HepG2 (cell line): ENCODE data around the gene MAN2B2. TPM values are rescaled to one million over a fixed set of nuclear protein-coding genes. Genes with fewer than 3 reads are reported as not detected.

Source experiments
- GPN1 ChIP-seq: sonication (generic); formaldehyde crosslinking; IDR thresholded peaks from 2 replicates; pipeline ENCODE4 v1.5.1; 2020; ENCODE audit warnings: missing genetic modification reagents, borderline replicate concordance
- HCFC1 ChIP-seq: fragments of 150-350 bp; IDR thresholded peaks from 2 replicates; pipeline ENCODE4 v1.6.1; 2014; ENCODE audit warnings: low read depth, low read length
- MEIS1 ChIP-seq: sonication (generic); formaldehyde crosslinking; IDR thresholded peaks from 2 replicates; pipeline ENCODE4 v1.9.0; 2021; ENCODE audit warnings: mild to moderate bottlenecking, missing genetic modification reagents, moderate library complexity, borderline replicate concordance
- PHF21A ChIP-seq: sonication (generic); formaldehyde crosslinking; IDR thresholded peaks from 2 replicates; pipeline ENCODE4 v1.5.0; 2020; ENCODE audit warnings: mild to moderate bottlenecking, missing genetic modification reagents
- SP2 ChIP-seq: sonication (generic); formaldehyde crosslinking; IDR thresholded peaks from 2 replicates; pipeline ENCODE4 v1.5.1; 2020; ENCODE audit warnings: mild to moderate bottlenecking, missing genetic modification reagents
- polyA plus RNA-seq, 8 experiments: library from polyadenylated mRNA; depleted of rRNA in 3 of 8; stranded (reverse) in 7 of 8; unstranded in 1 of 8; fragments of >200 nt; fragmentation: Illumina TruSeq in 4 of 8; extraction: Trizol in 4 of 8; gene quantifications; 2 replicates each; pipeline versions ENCODE4 v1.2.1 to v1.2.3, GENCODE V29; 2011 to 2016; ENCODE audit warnings: low read depth in 4 of 8, missing spikeins in 1 of 8, mixed read lengths in 1 of 8; ENCODE audit not compliant: insufficient read depth in 1 of 8
- total RNA-seq, 5 experiments: library from RNA; depleted of rRNA; stranded (reverse); fragments of >200 nt; fragmentation: Illumina TruSeq; extraction: Trizol; gene quantifications; 2 replicates each; pipeline ENCODE4 v1.2.3, GENCODE V29; 2016; ENCODE audit warnings: low read depth in 1 of 5
- TF ChIP-seq, protein P1 (sequence below): sonication (generic); formaldehyde crosslinking; conservative IDR thresholded peaks from 2 replicates; pipeline ENCODE4 v1.8.0; 2022; ENCODE audit warnings: low read depth, missing genetic modification reagents
- TF ChIP-seq, protein P2 (sequence below): sonication (generic); formaldehyde crosslinking; IDR thresholded peaks from 2 replicates; pipeline ENCODE4 v1.5.1; 2020; ENCODE audit warnings: mild to moderate bottlenecking, moderate library complexity, missing genetic modification reagents
- TF ChIP-seq, protein P3 (sequence below), 2 experiments: fragments of 450-650 bp in 1 of 2; sonication (generic) in 1 of 2; formaldehyde crosslinking; IDR thresholded peaks; 2 replicates each; pipeline versions ENCODE4 v1.5.0 to v1.8.0; 2020 to 2022; ENCODE audit warnings: mild to moderate bottlenecking in 1 of 2, missing genetic modification reagents in 1 of 2
- TF ChIP-seq, protein P4 (sequence below), 2 experiments: sonication (generic) in 1 of 2; formaldehyde crosslinking in 1 of 2; IDR thresholded peaks; 2 replicates each; pipeline versions ENCODE4 v1.6.1 to v1.9.0; 2014 to 2022; ENCODE audit warnings: antibody characterized with exemption in 1 of 2, borderline replicate concordance in 1 of 2, inconsistent platforms in 1 of 2, low read depth in 1 of 2, missing genetic modification reagents in 1 of 2
- TF ChIP-seq, protein P5 (sequence below): sonication (generic); formaldehyde crosslinking; IDR thresholded peaks from 2 replicates; pipeline ENCODE4 v1.4.0; 2020; ENCODE audit warnings: low read depth, missing genetic modification reagents

MAN2B2 gene
- total and polyA plus RNA-seq, 2 of the 13 experiments (the other 11 are each of a cell fraction or from before 2014, with no cell fraction given) = 4.8 to 5.4 TPM

DNA sequence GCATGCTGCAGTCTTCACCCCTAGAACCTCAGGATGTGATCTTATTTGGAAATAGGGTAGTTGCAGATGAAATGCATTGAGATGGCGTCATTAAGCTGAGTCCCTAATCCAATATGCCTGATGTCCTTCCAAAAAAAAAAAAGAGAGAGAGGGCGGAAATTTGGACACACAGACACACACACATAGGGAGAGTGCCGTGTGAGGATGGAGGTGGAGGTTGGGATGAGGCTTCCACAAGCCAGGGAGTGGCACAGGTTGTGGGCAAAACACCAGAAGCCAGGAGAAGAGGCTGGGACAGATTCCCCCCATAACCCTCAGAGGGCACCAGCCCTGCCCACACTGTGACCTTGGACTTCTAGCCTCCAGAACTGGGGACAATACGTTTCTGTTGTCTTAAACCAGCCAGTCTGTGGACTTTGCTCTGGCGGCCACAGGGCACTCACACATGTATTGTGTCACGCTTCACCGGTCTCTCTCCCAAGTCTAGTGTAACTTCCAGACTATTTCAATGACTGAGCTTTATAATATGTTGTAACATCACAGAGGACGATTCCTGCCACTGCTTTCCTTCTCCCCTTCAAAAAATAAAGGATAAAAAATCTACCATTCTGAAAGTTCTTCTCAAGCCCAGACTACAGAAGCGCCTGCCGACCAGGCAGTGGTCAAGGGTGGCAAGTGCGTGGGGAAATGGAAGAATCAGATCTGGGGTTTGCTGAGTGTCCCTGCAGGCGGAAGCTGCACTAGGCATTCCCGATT lies 35.8 kb upstream of the MAN2B2 start (continued):
- TF ChIP-seq, protein P1, sequence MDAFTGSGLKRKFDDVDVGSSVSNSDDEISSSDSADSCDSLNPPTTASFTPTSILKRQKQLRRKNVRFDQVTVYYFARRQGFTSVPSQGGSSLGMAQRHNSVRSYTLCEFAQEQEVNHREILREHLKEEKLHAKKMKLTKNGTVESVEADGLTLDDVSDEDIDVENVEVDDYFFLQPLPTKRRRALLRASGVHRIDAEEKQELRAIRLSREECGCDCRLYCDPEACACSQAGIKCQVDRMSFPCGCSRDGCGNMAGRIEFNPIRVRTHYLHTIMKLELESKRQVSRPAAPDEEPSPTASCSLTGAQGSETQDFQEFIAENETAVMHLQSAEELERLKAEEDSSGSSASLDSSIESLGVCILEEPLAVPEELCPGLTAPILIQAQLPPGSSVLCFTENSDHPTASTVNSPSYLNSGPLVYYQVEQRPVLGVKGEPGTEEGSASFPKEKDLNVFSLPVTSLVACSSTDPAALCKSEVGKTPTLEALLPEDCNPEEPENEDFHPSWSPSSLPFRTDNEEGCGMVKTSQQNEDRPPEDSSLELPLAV = no peak
- TF ChIP-seq SP2 (CRISPR knock-in tag) = no peak
- TF ChIP-seq, protein P2, sequence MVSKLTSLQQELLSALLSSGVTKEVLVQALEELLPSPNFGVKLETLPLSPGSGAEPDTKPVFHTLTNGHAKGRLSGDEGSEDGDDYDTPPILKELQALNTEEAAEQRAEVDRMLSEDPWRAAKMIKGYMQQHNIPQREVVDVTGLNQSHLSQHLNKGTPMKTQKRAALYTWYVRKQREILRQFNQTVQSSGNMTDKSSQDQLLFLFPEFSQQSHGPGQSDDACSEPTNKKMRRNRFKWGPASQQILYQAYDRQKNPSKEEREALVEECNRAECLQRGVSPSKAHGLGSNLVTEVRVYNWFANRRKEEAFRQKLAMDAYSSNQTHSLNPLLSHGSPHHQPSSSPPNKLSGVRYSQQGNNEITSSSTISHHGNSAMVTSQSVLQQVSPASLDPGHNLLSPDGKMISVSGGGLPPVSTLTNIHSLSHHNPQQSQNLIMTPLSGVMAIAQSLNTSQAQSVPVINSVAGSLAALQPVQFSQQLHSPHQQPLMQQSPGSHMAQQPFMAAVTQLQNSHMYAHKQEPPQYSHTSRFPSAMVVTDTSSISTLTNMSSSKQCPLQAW (CRISPR knock-in tag) = no peak
- TF ChIP-seq, protein P3, sequence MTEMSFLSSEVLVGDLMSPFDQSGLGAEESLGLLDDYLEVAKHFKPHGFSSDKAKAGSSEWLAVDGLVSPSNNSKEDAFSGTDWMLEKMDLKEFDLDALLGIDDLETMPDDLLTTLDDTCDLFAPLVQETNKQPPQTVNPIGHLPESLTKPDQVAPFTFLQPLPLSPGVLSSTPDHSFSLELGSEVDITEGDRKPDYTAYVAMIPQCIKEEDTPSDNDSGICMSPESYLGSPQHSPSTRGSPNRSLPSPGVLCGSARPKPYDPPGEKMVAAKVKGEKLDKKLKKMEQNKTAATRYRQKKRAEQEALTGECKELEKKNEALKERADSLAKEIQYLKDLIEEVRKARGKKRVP (CRISPR knock-in tag; IDR thresholded peaks at IDR 0.05) = no peak
- no peak for TF ChIP-seq HCFC1
- TF ChIP-seq GPN1 (CRISPR knock-in tag) = no peak
- TF ChIP-seq, protein P4, sequence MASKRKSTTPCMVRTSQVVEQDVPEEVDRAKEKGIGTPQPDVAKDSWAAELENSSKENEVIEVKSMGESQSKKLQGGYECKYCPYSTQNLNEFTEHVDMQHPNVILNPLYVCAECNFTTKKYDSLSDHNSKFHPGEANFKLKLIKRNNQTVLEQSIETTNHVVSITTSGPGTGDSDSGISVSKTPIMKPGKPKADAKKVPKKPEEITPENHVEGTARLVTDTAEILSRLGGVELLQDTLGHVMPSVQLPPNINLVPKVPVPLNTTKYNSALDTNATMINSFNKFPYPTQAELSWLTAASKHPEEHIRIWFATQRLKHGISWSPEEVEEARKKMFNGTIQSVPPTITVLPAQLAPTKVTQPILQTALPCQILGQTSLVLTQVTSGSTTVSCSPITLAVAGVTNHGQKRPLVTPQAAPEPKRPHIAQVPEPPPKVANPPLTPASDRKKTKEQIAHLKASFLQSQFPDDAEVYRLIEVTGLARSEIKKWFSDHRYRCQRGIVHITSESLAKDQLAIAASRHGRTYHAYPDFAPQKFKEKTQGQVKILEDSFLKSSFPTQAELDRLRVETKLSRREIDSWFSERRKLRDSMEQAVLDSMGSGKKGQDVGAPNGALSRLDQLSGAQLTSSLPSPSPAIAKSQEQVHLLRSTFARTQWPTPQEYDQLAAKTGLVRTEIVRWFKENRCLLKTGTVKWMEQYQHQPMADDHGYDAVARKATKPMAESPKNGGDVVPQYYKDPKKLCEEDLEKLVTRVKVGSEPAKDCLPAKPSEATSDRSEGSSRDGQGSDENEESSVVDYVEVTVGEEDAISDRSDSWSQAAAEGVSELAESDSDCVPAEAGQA (IDR thresholded peaks at IDR 0.05; ENCODE audit: low read depth) = no peak
- TF ChIP-seq, protein P4 (CRISPR knock-in tag; IDR thresholded peaks at IDR 0.05; ENCODE audit: borderline replicate concordance) = no peak
- TF ChIP-seq, protein P5, sequence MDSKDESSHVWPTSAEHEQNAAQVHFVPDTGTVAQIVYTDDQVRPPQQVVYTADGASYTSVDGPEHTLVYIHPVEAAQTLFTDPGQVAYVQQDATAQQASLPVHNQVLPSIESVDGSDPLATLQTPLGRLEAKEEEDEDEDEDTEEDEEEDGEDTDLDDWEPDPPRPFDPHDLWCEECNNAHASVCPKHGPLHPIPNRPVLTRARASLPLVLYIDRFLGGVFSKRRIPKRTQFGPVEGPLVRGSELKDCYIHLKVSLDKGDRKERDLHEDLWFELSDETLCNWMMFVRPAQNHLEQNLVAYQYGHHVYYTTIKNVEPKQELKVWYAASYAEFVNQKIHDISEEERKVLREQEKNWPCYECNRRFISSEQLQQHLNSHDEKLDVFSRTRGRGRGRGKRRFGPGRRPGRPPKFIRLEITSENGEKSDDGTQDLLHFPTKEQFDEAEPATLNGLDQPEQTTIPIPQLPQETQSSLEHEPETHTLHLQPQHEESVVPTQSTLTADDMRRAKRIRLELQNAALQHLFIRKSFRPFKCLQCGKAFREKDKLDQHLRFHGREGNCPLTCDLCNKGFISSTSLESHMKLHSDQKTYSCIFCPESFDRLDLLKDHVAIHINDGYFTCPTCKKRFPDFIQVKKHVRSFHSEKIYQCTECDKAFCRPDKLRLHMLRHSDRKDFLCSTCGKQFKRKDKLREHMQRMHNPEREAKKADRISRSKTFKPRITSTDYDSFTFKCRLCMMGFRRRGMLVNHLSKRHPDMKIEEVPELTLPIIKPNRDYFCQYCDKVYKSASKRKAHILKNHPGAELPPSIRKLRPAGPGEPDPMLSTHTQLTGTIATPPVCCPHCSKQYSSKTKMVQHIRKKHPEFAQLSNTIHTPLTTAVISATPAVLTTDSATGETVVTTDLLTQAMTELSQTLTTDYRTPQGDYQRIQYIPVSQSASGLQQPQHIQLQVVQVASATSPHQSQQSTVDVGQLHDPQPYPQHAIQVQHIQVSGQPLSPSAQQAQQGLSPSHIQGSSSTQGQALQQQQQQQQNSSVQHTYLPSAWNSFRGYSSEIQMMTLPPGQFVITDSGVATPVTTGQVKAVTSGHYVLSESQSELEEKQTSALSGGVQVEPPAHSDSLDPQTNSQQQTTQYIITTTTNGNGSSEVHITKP (CRISPR knock-in tag) = no peak
- TF ChIP-seq MEIS1 (CRISPR knock-in tag) = no peak
- no peak; the same call in 1 of the 2 replicates for TF ChIP-seq PHF21A (CRISPR knock-in tag)
